IPS-NIHi7 (cell line): ENCODE data around the gene ADAMTSL3.
"Not testable (repeated sequence)": the region's sequence is repeated elsewhere in the genome, so short reads cannot be mapped to it uniquely, and the experiment has no call there.

Source experiments
- DNase-seq: peaks from one replicate; pipeline ENCODE4 v3.0.0; 2012; ENCODE audit warnings: mixed read lengths; ENCODE audit errors: extremely low spot score

ADAMTSL3 gene

DNA sequence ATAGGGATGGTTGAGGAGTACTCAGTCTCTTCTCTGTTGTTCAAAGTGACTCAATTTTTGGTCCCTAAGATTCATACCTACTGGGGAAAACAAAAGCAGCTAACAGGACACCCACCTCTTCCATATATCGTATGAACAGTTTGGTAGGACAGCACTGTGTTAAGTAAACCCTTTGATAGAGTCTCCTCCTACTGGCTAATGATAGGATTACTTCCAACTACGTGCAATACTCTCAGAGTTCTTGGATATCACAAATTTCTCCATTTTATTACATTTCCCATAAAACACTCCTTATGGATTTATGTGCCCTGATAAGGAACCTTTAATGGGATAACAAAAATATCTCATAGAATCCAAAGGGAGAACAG, 381.5 kb downstream of the ADAMTSL3 start:
- DNase-seq = peak; percentile 44

DNA sequence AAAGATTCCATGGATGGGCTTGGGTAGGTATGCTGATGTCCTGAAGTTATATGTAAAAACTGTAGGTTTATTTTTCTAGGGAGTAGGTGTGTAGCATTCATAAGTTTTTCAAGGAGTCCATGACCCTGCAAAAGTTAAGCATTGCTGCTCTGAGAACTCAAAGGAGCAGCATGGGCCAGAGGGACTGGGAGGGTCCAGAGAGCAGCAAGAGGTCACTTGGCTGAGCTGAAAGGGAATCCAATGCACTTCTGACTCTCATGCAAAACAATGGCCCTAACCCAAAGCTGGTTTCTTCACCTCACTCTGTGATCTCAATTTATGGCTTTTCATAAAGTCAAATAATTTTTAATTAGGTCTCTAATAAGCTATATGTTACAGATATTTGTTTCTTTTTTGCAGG, 383.4 kb downstream of the ADAMTSL3 start:
- no peak for DNase-seq

DNA sequence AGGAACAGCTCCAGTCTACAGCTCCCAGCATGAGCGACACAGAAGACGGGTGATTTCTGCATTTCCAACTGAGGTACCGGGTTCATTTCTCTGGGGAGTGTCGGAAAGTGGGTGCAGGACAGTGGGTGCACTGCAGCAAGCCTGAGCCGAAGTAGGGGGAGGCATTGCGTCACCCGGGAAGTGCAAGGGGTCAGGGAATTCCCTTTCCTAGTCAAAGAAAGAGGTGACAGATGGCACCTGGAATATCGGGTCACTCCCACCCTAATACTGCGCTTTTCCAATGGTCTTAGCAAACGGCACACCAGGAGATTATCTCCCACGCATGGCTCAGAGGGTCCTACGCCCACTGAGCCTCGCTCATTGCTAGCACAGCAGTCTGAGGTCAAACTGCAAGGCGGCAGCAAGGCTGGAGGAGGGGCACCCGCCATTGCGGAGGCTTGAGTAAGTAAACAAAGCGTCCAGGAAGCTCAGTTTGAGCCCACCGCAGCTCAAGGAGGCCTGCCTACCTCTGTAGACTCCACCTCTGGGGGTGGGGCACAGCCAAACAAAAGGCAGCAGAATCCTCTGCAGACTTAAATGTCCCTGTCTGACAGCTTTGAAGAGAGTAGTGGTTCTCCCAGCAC, 388.6 kb downstream of the ADAMTSL3 start:
- not testable (repeated sequence) for DNase-seq

DNA sequence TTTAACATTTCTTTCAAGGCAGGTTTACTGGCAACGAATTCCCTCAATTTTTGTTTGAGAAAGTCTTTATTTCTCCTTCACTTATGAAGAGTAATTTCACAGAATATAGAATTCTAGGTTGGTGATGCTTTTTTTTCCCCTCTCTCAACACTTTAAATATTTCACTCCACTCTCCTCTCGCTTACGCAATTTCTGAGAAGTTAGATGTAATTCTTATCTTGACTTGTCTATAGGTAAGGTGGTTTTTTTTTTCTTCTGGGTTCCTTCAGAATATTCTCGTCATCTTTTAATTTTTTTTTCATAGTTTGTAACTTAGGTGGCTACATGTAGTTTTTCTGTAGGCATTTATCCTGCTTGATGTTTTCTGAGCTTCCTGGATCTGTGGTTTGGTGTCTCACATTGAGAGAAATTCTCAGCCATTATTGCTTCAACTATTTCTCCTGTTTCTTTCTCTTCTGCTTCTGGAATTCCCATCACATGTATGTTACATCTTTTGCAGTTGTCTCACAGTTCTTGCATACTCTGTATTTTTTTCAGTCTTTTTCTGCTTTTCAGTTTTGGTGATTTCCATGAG, 392.2 kb downstream of the ADAMTSL3 start:
- DNase-seq = no peak

DNA sequence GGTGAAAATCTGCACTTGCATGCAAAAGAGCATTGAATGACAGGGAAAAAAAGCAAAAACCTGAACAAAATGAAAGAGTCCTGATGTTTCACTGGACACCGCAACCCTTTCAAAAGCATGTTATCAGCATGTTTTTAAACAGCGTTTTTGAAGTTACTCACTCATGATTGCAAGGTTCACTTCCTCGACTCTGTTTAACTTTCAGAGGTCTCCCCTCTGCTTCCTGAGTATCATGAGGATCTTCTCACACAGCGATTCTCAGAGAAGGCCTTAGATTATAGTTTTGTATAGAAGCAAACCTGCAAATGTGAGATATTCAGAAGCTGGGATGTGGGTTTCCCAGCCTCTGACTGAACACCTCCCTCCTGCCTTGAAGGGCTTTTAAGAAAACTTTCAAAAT, 395.6 kb downstream of the ADAMTSL3 start:
- not testable (repeated sequence) for DNase-seq

DNA sequence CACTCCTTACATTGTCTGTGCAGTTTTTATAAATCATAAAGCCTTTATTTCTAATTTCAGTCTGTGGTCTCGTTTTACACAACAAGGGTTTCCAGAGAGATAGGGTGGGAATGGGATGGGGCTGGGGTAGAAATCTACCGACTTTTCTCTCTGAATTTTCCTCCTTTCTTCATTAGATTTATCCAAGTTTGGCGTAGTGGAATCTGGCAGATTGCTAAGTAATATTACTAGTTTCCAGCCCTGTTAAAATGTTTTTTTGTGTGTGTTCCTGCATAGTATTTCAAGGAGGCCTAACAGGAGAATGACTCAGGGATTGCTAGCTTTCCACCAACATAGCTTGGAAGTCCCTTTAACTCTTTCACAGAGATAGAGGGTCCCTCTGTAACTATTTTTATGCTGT, 396.2 kb downstream of the ADAMTSL3 start:
- no peak for DNase-seq

DNA sequence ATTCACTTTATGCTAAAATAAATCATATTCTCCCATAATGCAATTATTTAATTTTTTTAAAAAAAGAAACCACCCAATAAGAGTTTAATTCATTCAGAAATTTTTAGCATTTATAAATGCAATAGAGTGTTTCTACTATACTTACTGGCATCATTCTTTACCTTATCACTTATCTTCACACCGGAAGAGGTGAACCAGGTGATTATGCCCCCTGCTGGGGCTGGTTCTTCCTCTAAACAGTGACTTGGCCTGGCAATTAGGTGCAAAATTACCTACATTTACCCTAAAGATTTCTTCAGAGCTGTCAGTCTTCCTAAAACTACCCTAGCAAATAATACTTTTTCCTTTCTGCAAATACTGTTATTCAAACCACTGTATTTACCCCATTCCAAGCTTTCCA, 397.2 kb downstream of the ADAMTSL3 start:
- not testable (repeated sequence) for DNase-seq

DNA sequence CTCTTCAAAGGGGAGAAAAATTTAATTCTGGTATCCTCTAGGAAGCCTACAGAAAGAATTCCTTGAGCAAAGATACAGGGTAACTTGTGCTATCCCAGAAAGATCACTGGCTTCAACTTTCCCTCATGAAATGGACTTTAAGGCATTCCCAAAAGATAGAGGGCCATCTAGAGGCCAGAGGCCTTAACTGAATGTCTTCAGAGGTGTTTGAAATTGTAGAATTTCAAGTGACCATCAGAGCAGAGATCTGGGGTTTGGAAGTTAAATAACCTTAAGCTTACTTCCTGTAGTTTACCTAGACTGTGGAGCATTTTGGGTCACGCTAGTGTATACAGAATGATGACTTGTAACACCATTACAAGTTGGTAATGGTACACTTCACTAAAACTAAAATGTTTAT, 400.6 kb downstream of the ADAMTSL3 start:
- DNase-seq = not testable (repeated sequence)

DNA sequence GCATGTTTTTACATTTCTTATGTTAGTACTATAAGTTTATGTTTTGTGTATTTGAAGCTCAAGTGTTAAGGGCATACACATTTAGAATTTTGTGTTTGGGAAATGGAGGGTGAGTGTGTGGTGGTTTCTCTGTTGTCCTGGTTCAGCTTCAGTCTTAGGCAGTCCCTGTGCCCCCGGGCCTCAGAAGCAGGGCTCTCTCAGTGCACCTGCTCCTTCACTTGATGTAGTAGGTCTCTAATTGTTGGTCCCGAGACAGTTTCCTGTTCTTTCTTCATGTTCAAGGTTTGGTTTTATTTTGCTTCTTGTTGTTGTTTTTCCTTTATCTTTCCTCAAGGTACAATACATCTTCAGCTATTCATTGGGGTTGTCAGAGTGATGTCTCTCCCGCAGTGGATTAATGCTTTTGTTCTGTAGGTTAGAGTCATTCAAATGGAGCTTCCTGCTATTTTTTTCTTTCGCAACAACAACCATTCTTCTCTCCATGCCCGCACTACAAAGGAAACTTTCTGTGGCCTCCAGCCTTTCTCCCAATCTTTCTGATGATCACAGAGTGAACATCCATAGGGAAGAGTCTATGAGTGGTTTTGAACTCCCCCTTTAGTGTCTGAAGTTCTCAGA, 403.9 kb downstream of the ADAMTSL3 start:
- no peak for DNase-seq

DNA sequence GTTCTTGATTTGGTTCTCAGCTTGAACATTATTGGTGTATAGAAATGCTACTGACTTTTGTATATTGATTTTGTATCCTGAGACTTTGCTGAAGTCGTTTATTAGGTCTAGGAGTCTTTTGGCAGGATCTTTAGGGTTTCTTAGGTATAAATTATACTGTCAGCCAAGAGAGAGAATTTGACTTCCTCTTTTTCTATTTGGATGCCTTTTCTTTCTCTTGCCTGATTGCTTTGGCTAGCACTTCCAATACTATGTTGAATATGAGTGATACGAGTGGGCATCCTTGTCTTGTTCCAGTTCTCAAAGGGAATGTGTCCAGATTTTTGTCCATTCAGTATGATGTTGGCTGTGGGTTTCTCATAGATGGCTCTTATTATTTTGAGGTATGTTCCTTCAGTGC, 409.8 kb downstream of the ADAMTSL3 start:
- not testable (repeated sequence) for DNase-seq

DNA sequence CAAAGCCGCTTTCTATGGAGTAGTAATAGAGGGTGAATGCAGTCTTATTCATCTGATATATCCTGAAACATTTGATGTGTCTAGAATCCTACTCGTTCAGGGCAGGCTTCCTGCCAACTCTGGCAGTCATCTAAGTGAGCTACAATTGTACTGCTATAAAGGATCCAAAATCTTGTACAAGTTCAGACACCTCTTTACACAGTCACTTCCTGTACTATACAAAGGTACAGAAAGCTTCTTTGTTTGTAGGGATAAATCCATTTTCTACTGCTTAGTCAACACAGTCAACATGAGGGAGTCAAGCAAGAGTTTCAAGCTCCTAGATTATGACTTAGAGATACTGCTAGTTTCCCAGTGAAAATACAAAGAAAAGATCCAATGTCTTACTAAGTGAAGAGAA, 414.8 kb downstream of the ADAMTSL3 start:
- not testable (repeated sequence) for DNase-seq

DNA sequence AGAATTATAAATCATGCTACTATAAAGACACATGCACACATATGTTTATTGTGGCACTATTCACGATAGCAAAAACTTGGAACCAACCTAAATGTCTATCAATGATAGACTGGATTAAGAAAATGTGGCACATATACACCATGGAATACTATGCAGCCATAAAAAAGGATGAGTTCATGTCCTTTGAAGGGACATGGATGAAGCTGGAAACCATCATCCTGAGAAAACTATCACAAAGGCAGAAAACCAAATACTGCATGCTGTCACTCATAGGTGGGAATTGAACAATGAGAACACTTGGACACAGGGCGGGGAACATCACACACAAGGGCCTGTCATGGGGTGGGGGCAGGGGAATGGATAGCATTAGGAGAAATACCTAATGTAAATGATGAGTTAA, 424.1 kb downstream of the ADAMTSL3 start:
- not testable (repeated sequence) for DNase-seq

DNA sequence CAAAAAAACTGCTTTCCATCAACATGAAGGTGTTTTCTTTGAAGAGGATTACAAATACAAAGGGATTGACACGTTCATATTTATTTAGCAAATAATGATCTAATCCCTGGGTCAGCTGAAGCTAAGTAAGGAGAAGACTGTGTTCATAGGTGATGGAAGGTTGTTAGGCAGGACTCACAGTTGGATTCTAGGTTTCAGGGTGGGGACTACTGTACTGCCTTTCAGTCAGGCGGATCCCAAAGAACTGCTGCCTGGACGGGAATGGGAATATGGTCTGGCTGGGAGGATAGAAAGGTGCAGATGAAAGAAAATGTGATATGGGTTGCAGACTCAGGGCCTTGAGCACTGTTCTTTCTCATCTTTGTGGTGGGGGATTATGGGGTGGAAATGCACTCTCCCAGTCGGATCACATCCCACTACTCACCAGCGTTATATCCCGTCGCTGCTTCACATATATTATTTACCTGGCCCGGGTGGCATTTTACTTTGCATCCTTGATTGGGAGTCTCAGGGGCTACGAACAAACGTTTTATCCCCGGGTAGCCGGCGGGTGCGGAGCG, 425.5 kb downstream of the ADAMTSL3 start:
- DNase-seq = not testable (repeated sequence)

DNA sequence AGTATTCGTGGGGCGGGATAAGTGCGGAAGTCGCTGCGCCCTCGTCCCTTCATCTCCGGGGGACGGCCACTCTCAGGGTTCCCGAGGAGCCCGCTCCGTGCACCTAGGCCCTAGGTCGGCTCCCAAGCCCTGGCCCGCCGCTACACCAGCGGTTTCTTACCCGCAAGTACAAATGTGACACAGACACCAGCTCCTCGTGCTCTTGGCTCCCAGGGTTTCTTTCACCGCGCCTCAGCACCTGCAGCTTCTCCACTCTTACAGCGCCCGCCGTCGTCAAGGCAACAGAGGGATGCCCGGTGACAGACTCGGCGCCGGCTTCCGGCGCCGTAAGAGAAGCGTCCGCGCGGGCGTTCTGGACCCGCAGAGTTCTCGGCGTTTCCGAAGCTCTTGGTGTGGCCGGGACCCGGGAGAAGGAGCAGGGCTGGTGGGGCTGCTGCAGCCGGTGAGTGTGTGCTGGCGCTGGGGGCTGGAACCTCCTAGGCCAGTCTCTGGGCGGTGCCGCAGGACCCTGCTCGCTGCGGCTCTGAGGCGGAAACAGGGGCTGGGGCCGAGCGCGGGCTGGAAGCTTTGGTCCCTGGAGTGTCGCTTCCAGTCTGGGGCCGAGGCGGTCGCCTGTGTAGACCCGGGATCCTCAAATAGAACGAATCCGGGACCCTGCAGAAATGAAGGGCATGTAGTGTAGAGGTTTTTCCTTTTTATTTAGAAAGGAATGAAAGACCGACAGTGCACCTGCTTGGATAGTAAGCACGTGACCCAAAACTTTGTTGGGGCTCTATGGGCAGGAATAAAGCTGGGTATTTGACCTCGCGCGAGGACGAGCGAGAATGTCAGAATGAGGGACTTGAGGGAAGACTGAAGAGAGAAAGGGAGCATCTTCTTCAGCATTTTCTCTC, 426.2 kb downstream of the ADAMTSL3 start:
- peak; percentile 72 for DNase-seq

DNA sequence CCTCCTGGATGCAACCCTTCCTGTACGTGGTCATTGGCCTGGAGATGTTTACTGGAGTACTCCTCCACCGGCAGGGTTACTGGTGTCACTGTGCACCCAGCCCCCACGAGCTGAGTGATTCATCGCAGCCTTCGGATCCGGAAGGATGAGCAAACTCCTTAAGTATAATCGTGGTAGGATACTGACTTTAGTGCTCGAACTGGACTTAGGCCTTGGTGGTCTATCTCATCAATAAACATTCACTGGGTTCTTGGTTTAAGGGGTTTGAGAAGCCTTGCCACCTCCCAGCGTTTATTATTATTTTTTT, 426.8 kb downstream of the ADAMTSL3 start:
- DNase-seq = not testable (repeated sequence)

DNA sequence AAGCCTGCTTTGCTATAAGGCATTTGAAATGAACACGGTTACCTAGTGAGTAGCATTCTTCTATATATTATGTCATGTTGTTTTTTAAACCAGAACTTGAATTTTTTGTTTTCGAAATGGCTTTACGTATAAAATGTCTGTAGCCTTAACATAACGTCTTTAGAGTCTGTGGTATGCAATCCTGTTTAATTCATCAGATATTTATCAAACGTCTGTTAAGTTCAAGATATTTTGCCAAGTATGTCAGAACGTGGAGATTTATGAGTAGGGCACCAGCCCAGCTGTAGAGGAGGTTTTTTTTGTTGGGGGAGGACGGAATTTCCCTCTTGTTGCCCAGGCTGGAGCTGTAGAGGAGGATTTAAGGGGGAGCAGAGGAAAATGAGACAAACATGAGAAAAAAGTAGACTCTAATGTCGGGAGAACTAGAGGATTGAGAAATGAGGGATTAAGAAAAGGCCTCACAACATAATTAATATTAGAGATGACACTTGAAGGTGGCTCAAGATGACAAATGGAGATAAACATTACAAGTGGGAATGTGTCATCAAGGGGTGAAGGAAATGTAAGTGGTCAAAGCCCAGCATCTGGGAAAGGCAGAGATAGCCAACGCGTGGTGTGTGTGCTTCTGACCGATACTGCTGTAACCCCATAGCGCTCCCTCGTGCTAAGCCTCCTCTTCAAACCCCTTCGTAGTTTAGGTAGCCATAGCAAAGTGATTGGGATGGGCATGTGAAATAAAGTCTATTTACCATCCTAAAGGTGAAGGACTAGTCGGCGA, 427.7 kb downstream of the ADAMTSL3 start:
- DNase-seq = no peak

DNA sequence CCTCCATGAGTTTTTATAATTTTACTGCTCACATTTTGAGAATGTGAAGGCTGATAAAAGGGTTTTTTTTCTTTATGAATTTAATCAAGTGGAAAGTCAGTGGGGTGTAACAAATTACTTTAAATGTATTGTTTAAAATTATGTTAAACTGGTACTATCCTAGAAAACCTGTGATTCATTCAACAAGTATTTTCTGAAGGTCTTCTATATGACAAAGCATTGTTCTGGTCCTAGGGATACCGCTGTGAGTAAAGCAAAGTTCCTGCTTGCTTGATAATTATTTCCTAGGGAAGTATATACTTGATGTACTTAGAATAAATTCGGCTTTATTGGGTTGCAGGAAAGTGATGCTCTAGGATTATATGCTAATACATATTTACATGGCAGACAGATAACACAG, 428.8 kb downstream of the ADAMTSL3 start:
- no peak for DNase-seq

DNA sequence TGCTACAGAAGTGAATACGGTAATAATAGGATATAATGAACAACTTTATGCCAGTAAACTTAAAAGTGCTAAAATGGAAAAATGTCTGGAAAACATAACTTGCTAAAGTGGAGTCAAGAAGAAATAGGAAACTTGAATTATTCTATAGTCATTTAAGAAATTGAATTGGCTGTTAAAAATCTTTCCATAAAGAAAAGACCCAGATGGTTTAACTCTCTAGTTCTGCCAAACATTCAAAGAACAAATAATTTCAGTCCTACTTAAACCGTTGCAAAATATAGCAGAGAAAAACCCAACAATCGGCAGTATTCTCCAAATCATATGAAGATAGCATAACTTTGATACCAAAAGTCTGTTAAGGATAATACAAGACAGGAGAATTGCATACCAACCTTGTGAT, 432.1 kb downstream of the ADAMTSL3 start:
- DNase-seq = not testable (repeated sequence)
